ENCODE measurements around the gene ZNF341. TPM values are rescaled to one million over a fixed set of nuclear protein-coding genes. Genes with fewer than 3 reads are reported as not detected.

ZNF341 gene
- total and polyA plus RNA-seq, 9 of the 15 experiments (the other 6 are each of a cell fraction or from before 2014, with no cell fraction given), result 0.08 to 2.6 (median 1.0) TPM

- no peak for TF ChIP-seq ATF6 (CRISPR knock-in tag; IDR thresholded peaks at IDR 0.05)
- TF ChIP-seq ARID4B (CRISPR knock-in tag; IDR thresholded peaks at IDR 0.05), result peak; percentile 82
- TF ChIP-seq SMARCA5 (IDR thresholded peaks at IDR 0.05), result no peak
- TF ChIP-seq SNAPC5 (CRISPR knock-in tag; IDR thresholded peaks at IDR 0.05), result no peak
- peak; percentile 51; the same call in 1 of the 2 replicates for TF ChIP-seq RAD51 (IDR thresholded peaks at IDR 0.05; ENCODE audit: borderline replicate concordance, low read depth)
- TF ChIP-seq DACH1 (IDR thresholded peaks at IDR 0.05; ENCODE audit: partially characterized antibody), result no peak
- TF ChIP-seq TOE1 (IDR thresholded peaks at IDR 0.05; ENCODE audit: borderline replicate concordance), result peak; percentile 39; the same call in 1 of the 2 replicates
- TF ChIP-seq TOE1 (CRISPR knock-in tag; IDR thresholded peaks at IDR 0.05; ENCODE audit: borderline replicate concordance, low read depth), result no peak
- TF ChIP-seq ZNF436 (CRISPR knock-in tag; IDR thresholded peaks at IDR 0.05), result no peak
- TF ChIP-seq HDAC1 (IDR thresholded peaks at IDR 0.05), result no peak
- peak; percentile 86 for TF ChIP-seq E2F4 (CRISPR knock-in tag; IDR thresholded peaks at IDR 0.05; ENCODE audit: low read depth)
- TF ChIP-seq RFX5 (IDR thresholded peaks at IDR 0.05; ENCODE audit: low read depth, low read length), result no peak
- TF ChIP-seq THRB (CRISPR knock-in tag; conservative IDR thresholded peaks at IDR 0.05), result no peak
- no peak for TF ChIP-seq TRIM28 (IDR thresholded peaks at IDR 0.05)
- TF ChIP-seq TAF15 (IDR thresholded peaks at IDR 0.05; ENCODE audit: low read depth, low read length), result no peak
- TF ChIP-seq E2F3 (CRISPR knock-in tag; IDR thresholded peaks at IDR 0.05), result peak; percentile 95
- TF ChIP-seq ESRRA (IDR thresholded peaks at IDR 0.05; ENCODE audit: borderline replicate concordance, low read depth), result peak; percentile 37; the same call in 1 of the 2 replicates
- no peak for TF ChIP-seq NR2F6 (CRISPR knock-in tag; IDR thresholded peaks at IDR 0.05)
- no peak for TF ChIP-seq ZNF408 (CRISPR knock-in tag; IDR thresholded peaks at IDR 0.05; ENCODE audit: low read depth)
Measured at GRCh38 chr20:33686100-33686983, 45.5 kb upstream of the ZNF341 start, which contains the start of gene E2F1 (continued).

All from K562 (cell line).